Testis (tissue), 2 donors: ENCODE results near the gene VCY1B.
"Not testable (repeated sequence)": the region's sequence is repeated elsewhere in the genome, so short reads cannot be mapped to it uniquely, and the experiment has no call there.

ENCODE experiments used
- CTCF ChIP-seq, 3 experiments: fragments of 450-650 bp in 2 of 3; fragments of 200-600 bp in 1 of 3; sonication (generic) in 1 of 3; IDR thresholded peaks; one replicate each; pipeline ENCODE4 v1.5.1; 2016 to 2019; ENCODE audit warnings: antibody characterized with exemption in 3 of 3, mild to moderate bottlenecking in 2 of 3, moderate library complexity in 1 of 3
- POLR2A ChIP-seq: fragments of 450-650 bp; IDR thresholded peaks from one replicate; pipeline ENCODE4 v1.6.1; 2017; ENCODE audit warnings: antibody characterized with exemption, mild to moderate bottlenecking, moderate library complexity

- TF ChIP-seq CTCF (IDR thresholded peaks at IDR 0.05); POLR2A: not testable (repeated sequence)
Measured at GRCh38 chrY:14030395-14030794, 25.6 kb upstream of the VCY1B start.
